SIG-M5 treated with dmso at 0.1 percent for 504 hours (cell line): ENCODE measurements around the gene MUC5AC.

Experiments used
- DNase-seq: peaks from one replicate; lab custom pipeline; 2025; ENCODE audit not compliant: unreplicated experiment; lab: John Stamatoyannopoulos, UW

Gene MUC5AC

GRCh38 chr11:1224491-1225385 lies 67.0 kb downstream of the MUC5AC start:
- DNase-seq = no peak

- DNase-seq = no peak
These were observed 67.9 kb downstream of the MUC5AC start for GRCh38 chr11:1225386-1226225.

GRCh38 chr11:1226226-1226985 lies 68.7 kb downstream of the MUC5AC start:
- no peak for DNase-seq

GRCh38 chr11:1226986-1227550 lies 69.3 kb downstream of the MUC5AC start:
- DNase-seq = no peak

GRCh38 chr11:1227551-1228100 lies 69.9 kb downstream of the MUC5AC start:
- DNase-seq = no peak

- DNase-seq = no peak
These were observed 70.5 kb downstream of the MUC5AC start for GRCh38 chr11:1228101-1228821.

- DNase-seq = no peak
These were observed 71.2 kb downstream of the MUC5AC start for GRCh38 chr11:1228921-1229451.

- DNase-seq = no peak
These were observed 71.8 kb downstream of the MUC5AC start for GRCh38 chr11:1229471-1230120.

GRCh38 chr11:1230121-1230455 lies 72.3 kb downstream of the MUC5AC start:
- DNase-seq = no peak

- DNase-seq = no peak
These were observed 73.0 kb downstream of the MUC5AC start for GRCh38 chr11:1230456-1231395.

- DNase-seq = no peak
These were observed 73.8 kb downstream of the MUC5AC start for GRCh38 chr11:1231396-1232020.

- no peak for DNase-seq
These were observed 74.5 kb downstream of the MUC5AC start for GRCh38 chr11:1232021-1232882.

GRCh38 chr11:1232883-1233321 lies 75.1 kb downstream of the MUC5AC start:
- no peak for DNase-seq

- no peak for DNase-seq
These were observed 75.7 kb downstream of the MUC5AC start for GRCh38 chr11:1233351-1234053.

- no peak for DNase-seq
These were observed 76.4 kb downstream of the MUC5AC start for GRCh38 chr11:1234054-1234720.
